Measurements from ENCODE around the gene SYT6.

Gene SYT6

GRCh38 chr1:114043548-114043947, 110.1 kb downstream of the SYT6 start:
- H3K4me3 ChIP-seq (ENCODE audit: low read length): no peak overlapping the region
- DNase-seq (ENCODE audit: low read depth, low spot score): no peak

DNA sequence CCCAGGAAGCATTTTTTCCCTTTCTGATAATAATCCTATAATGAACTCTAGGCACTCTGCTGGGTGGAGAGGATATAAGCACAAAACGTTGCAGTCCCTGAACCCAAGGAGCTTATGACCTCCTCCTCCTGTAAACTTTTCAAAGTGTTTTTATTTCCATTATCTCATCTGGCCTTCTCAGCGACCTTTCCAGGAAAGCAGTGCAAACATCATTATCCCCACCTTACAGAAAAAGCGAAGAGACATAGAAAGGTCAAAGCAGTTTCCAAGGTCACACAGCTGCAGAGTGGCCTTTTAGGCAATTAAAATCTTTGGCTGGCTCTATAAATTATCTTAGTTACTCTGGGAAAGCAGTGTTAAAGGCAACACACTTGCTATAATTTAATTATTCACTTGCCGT, 110.6 kb downstream of the SYT6 start:
- no peak overlapping the region for H3K4me3 ChIP-seq (ENCODE audit: low read length)
- no peak for DNase-seq (ENCODE audit: low read depth, low spot score)

DNA sequence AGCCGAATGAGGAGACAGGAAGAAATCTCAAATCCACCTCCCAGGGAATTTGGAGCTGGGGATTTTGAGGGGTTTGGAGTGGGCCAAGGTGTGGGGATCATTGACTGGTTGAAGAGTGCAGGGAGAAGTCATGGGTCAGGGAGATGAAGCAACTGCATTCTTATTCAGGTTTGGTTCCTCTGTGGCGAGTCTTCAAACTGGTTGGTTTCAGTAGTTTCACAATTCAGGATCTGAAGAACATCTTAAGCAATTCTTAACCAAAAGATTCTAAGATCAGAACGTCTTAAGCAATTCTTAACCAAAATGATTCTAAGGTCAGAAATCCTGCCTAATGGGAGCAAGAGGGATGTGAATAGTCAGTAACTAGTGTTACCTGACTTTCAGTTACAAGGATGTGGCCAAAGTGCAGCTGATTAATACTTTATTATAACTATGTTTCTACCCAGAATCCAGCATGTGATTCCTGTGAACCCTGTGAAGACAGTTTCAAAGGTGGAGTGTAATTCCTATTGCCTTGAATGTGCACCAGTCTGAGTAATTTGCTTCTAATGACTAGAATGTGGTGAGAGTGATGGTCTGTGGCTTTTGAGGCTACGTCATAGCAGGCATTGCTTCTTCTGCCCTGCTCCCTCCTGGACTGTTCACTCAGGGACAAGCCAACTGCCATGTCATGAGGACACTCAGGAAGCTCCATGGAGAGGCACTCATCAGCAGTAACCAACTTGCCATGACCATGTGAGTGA, 113.2 kb downstream of the SYT6 start:
- no peak overlapping the region for H3K4me3 ChIP-seq (ENCODE audit: low read length)
- DNase-seq (ENCODE audit: low read depth, low spot score): no peak

Data from Jurkat, Clone E6-1 (cell line).